Upper lobe of left lung (tissue), 6 donors: Measurements from ENCODE around the gene DNASE1L1. TPM values are rescaled to one million over a fixed set of nuclear protein-coding genes. Genes with fewer than 3 reads are reported as not detected.
"Not testable (repeated sequence)": the region's sequence is repeated elsewhere in the genome, so short reads cannot be mapped to it uniquely, and the experiment has no call there.

Experiments used
- ATAC-seq, 2 donors: fragments of 200-7000 bp; cut with Tn5 transposase; one replicate each; pipeline ENCODE4 v1.9.1; 2022; ENCODE audit warnings: mild to moderate bottlenecking in 2 of 2, moderate library complexity in 2 of 2; ENCODE audit not compliant: low FRiP score in 2 of 2
- DNase-seq, 2 donors: peaks; one replicate each; pipeline ENCODE4 v3.0.0-alpha.2; 2019 to 2020
- H3K27ac ChIP-seq, 4 donors: fragments of 200-600 bp; sonication (generic); one replicate each; pipeline ENCODE4 v1.5.1; 2016 to 2019
- H3K27me3 ChIP-seq, 4 donors: fragments of 200-600 bp; sonication (generic); one replicate each; pipeline ENCODE4 v1.5.1; 2017 to 2019
- H3K36me3 ChIP-seq, 4 donors: fragments of 200-600 bp; sonication (generic); one replicate each; pipeline ENCODE4 v1.5.1; 2016 to 2019
- H3K4me1 ChIP-seq, 4 donors: fragments of 200-600 bp; sonication (generic); one replicate each; pipeline ENCODE4 v1.5.1; 2018 to 2019
- H3K4me3 ChIP-seq, 4 donors: fragments of 200-600 bp; sonication (generic); one replicate each; pipeline ENCODE4 v1.5.1; 2017 to 2019; ENCODE audit warnings: mild to moderate bottlenecking in 2 of 4, moderate library complexity in 1 of 4
- H3K9me3 ChIP-seq, 4 donors: fragments of 200-600 bp; sonication (generic); one replicate each; pipeline ENCODE4 v1.5.1; 2018 to 2019
- EP300 ChIP-seq, 4 donors: sonication (generic); formaldehyde crosslinking; IDR thresholded peaks; one replicate each; pipeline ENCODE4 v1.5.1; 2017; ENCODE audit warnings: antibody characterized with exemption in 4 of 4, control low read depth in 2 of 4
- POLR2A ChIP-seq, 4 donors: fragments of 450-650 bp; IDR thresholded peaks; one replicate each; pipeline ENCODE4 v1.5.1; 2016 to 2017; ENCODE audit warnings: antibody characterized with exemption in 4 of 4, mild to moderate bottlenecking in 2 of 4
- POLR2AphosphoS5 ChIP-seq, 2 donors: sonication (generic); formaldehyde crosslinking; IDR thresholded peaks; one replicate each; pipeline ENCODE4 v1.5.1; 2017; ENCODE audit warnings: antibody characterized with exemption in 2 of 2
- WGBS, 2 donors: methylation state at CpG; one replicate each; pipeline ENCODE4 v1.1.5; 2017 to 2018; 5-methylcytosine and 5-hydroxymethylcytosine counted together
- total RNA-seq, 6 donors: library from RNA; depleted of rRNA in 4 of 6; stranded (reverse); fragments of >200 nt in 4 of 6; gene quantifications; one replicate each; pipeline versions ENCODE4 v1.1.0 to v1.2.1, GENCODE V29; 2016 to 2021
- TF ChIP-seq, protein P1 (sequence below), 6 experiments: fragments of 450-650 bp in 4 of 6; fragments of 200-600 bp in 2 of 6; sonication (generic) in 2 of 6; IDR thresholded peaks; one replicate each; pipeline ENCODE4 v1.5.1; 2016 to 2019; ENCODE audit warnings: antibody characterized with exemption in 6 of 6
- donor health status: DM: no; HTN: no; CAD: no; lungs with moderate emphysema.
- donor health status: DM: no; HTN: yes; CAD: no; lungs with severe emphysema.

Gene DNASE1L1
- total RNA-seq, 6 donors from 2014 or later, result 18.9 to 55.5 (median 48.2) TPM

- Histone ChIP-seq H3K27ac (no peak overlapping the region), H3K36me3 (peaks cover 0 to 37% (median 13%) of the 10 kb centered on the region in 4 donors), H3K4me3 (no peak overlapping the region), H3K9me3 (peaks cover 0 to 7% (median 0%) of the 10 kb centered on the region in 4 donors), H3K27me3 (no peaks in the 10 kb centered on the region), H3K4me1 (peaks cover 7 to 22% (median 7%) of the 10 kb centered on the region in 4 donors)
- TF ChIP-seq, protein P1, sequence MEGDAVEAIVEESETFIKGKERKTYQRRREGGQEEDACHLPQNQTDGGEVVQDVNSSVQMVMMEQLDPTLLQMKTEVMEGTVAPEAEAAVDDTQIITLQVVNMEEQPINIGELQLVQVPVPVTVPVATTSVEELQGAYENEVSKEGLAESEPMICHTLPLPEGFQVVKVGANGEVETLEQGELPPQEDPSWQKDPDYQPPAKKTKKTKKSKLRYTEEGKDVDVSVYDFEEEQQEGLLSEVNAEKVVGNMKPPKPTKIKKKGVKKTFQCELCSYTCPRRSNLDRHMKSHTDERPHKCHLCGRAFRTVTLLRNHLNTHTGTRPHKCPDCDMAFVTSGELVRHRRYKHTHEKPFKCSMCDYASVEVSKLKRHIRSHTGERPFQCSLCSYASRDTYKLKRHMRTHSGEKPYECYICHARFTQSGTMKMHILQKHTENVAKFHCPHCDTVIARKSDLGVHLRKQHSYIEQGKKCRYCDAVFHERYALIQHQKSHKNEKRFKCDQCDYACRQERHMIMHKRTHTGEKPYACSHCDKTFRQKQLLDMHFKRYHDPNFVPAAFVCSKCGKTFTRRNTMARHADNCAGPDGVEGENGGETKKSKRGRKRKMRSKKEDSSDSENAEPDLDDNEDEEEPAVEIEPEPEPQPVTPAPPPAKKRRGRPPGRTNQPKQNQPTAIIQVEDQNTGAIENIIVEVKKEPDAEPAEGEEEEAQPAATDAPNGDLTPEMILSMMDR (IDR thresholded peaks at IDR 0.05), result no peak
- no peak for TF ChIP-seq POLR2AphosphoS5 (IDR thresholded peaks at IDR 0.05)
- TF ChIP-seq EP300 (IDR thresholded peaks at IDR 0.05), result no peak
- TF ChIP-seq POLR2A (IDR thresholded peaks at IDR 0.05), result no peak
- WGBS, 2 donors, result 85% methylated on average over 10 of the region's 10 CpGs; no CpG with 5 or more reads in 1 of the 2 donors
- no peak for ATAC-seq
- no peak for DNase-seq
Observed at GRCh38 chrX:154403192-154403591, 5.9 kb downstream of the DNASE1L1 start.

GRCh38 chrX:154402622-154403127, 6.4 kb downstream of the DNASE1L1 start:
- no peak for ATAC-seq

GRCh38 chrX:154401918-154402621, 7.0 kb downstream of the DNASE1L1 start:
- H3K36me3 ChIP-seq, result peaks cover 0 to 37% (median 13%) of the 10 kb centered on the region in 4 donors
- peaks cover 0 to 14% (median 0%) of the 10 kb centered on the region in 4 donors for H3K9me3 ChIP-seq
- H3K27me3 ChIP-seq, result no peaks in the 10 kb centered on the region
- peaks cover 7 to 25% (median 7%) of the 10 kb centered on the region in 4 donors for H3K4me1 ChIP-seq
- TF ChIP-seq EP300 (IDR thresholded peaks at IDR 0.05), result no peak
- no peak for TF ChIP-seq POLR2AphosphoS5 (IDR thresholded peaks at IDR 0.05)
- TF ChIP-seq, protein P1 (IDR thresholded peaks at IDR 0.05), result no peak
- TF ChIP-seq POLR2A (IDR thresholded peaks at IDR 0.05), result no peak
- 58 to 69% methylated on average over 2 to 6 of the region's 6 CpGs for WGBS, 2 donors
- ATAC-seq, result no peak
- peak overlapping the region in 1 of 4 donors; percentile 35 for H3K27ac ChIP-seq
- no peak for DNase-seq
- H3K4me3 ChIP-seq, result no peak overlapping the region

More at GRCh38 chrX:154402622-154403127, 6.4 kb downstream of the DNASE1L1 start:
- peak overlapping the region in 1 of 4 donors; percentile 35 for H3K27ac ChIP-seq
- peaks cover 0 to 12% (median 0%) of the 10 kb centered on the region in 4 donors for H3K9me3 ChIP-seq
- peaks cover 7 to 22% (median 7%) of the 10 kb centered on the region in 4 donors for H3K4me1 ChIP-seq
- no peak overlapping the region for H3K4me3 ChIP-seq
- 76 to 100% methylated on average over 1 to 16 of the region's 19 CpGs for WGBS, 2 donors
- TF ChIP-seq, protein P1 (IDR thresholded peaks at IDR 0.05), result no peak
- no peak for TF ChIP-seq POLR2AphosphoS5 (IDR thresholded peaks at IDR 0.05)
- no peak for TF ChIP-seq POLR2A (IDR thresholded peaks at IDR 0.05)
- TF ChIP-seq EP300 (IDR thresholded peaks at IDR 0.05), result no peak
- no peaks in the 10 kb centered on the region for H3K27me3 ChIP-seq
- no peak for DNase-seq
- peaks cover 0 to 37% (median 13%) of the 10 kb centered on the region in 4 donors for H3K36me3 ChIP-seq

DNA sequence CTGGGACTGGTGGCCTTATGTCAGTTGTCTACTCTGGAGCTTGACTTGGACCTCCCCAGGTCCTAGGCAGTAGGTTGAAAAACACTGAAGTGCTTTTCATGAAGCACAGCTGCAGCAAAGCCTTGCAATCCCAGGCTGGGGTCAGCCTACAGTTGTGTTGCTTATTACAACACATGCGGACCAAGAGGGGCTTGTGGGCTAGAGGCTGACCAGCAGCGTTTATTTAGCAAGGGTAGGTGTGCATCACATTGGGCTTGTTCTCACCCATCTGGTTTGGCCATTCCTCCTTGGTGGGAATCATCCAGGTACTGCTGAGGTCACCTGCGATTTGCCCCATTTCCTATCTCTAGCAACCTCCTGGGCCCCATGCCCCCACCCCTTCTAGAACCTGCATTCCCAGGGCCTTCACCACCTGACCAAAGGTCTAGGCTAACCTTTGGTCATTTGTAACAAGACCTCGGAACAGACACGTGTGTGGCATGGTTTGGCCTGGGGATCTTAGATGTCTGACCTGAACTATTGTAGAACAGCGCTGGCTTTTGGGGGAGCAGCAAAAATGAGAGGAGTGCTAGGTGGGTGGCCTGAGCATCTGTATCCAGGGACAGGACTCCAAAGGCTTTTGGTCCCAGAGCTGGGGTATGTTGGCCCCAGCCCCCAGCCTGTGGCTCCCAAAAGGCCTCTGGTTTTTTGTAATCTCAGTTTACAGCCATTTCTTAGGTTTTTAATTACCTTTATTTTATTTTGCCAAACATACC, 7.8 kb downstream of the DNASE1L1 start:
- Histone ChIP-seq H3K27ac (no peak overlapping the region), H3K4me1 (peaks cover 7 to 34% (median 7%) of the 10 kb centered on the region in 4 donors)
- ATAC-seq, result no peak

DNA sequence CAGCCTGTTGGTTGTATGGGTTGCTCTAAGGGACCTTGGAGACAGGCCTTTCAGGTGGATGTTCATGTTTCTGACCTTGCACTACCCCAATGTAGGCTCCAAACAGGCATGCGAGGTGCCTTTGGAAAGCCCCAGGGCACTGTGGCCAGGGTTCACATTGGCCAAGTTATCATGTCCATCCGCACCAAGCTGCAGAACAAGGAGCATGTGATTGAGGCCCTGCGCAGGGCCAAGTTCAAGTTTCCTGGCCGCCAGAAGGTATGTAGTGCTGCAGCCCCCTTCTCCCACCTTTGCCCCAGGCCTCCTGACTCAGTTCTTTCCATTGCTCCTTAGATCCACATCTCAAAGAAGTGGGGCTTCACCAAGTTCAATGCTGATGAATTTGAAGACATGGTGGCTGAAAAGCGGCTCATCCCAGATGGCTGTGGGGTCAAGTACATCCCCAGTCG, 8.7 kb downstream of the DNASE1L1 start:
- not testable (repeated sequence) for H3K27ac ChIP-seq, H3K27me3 ChIP-seq, ATAC-seq, DNase-seq
- peaks cover 0 to 37% (median 13%) of the 10 kb centered on the region in 4 donors for H3K36me3 ChIP-seq
- H3K4me1 ChIP-seq, result peaks cover 7 to 35% (median 7%) of the 10 kb centered on the region in 4 donors
- H3K4me3 ChIP-seq, result peak overlapping the region in 1 of 4 donors; percentile 77
- H3K9me3 ChIP-seq, result peaks cover 0 to 14% (median 0%) of the 10 kb centered on the region in 4 donors
- WGBS, 2 donors, result 71 to 80% methylated on average over 1 to 6 of the region's 6 CpGs

More for the DNA sequence above, 7.8 kb downstream of the DNASE1L1 start:
- Histone ChIP-seq H3K27me3 (no peaks in the 10 kb centered on the region), H3K4me3 (no peak overlapping the region), H3K9me3 (peaks cover 0 to 14% (median 0%) of the 10 kb centered on the region in 4 donors), H3K36me3 (peaks cover 0 to 37% (median 13%) of the 10 kb centered on the region in 4 donors)
- 40 to 69% methylated on average over 1 to 6 of the region's 6 CpGs for WGBS, 2 donors
- no peak for DNase-seq
- TF ChIP-seq POLR2AphosphoS5 (IDR thresholded peaks at IDR 0.05) (no peak), POLR2A (IDR thresholded peaks at IDR 0.05) (peak in 2 of 4 donors; percentile 17 to 25)
